HG02973 (cell line): ENCODE data around the gene CNTLN.
"Not testable (repeated sequence)": the region's sequence is repeated elsewhere in the genome, so short reads cannot be mapped to it uniquely, and the experiment has no call there.

Source experiments
- ATAC-seq: cut with Tn5 transposase; IDR thresholded peaks from one replicate; pipeline ENCODE4 v1.9.1; 2021; ENCODE audit warnings: moderate library complexity; ENCODE audit not compliant: unreplicated experiment

The CNTLN gene

GRCh38 chr9:17171309-17172094 is 36.7 kb downstream of the CNTLN start:
- ATAC-seq: no peak

- not testable (repeated sequence) for ATAC-seq
Observed at GRCh38 chr9:17177496-17177895, 42.7 kb downstream of the CNTLN start.

GRCh38 chr9:17185481-17186029 is 50.7 kb downstream of the CNTLN start:
- ATAC-seq: no peak

- ATAC-seq: no peak
Observed at GRCh38 chr9:17191082-17191481, 56.2 kb downstream of the CNTLN start.

GRCh38 chr9:17204611-17205152 is 69.8 kb downstream of the CNTLN start:
- ATAC-seq: no peak

- no peak for ATAC-seq
Observed at GRCh38 chr9:17216011-17216410, 81.2 kb downstream of the CNTLN start.

GRCh38 chr9:17216646-17217045 is 81.8 kb downstream of the CNTLN start:
- ATAC-seq: no peak

- ATAC-seq: no peak
Observed at GRCh38 chr9:17217272-17217671, 82.4 kb downstream of the CNTLN start.

- no peak for ATAC-seq
Observed at GRCh38 chr9:17219261-17219660, 84.4 kb downstream of the CNTLN start.

GRCh38 chr9:17222932-17223331 is 88.1 kb downstream of the CNTLN start:
- ATAC-seq: no peak

GRCh38 chr9:17225407-17225806 is 90.6 kb downstream of the CNTLN start:
- ATAC-seq: no peak

GRCh38 chr9:17229945-17230560 is 95.2 kb downstream of the CNTLN start:
- no peak for ATAC-seq

- no peak for ATAC-seq
Observed at GRCh38 chr9:17230646-17231045, 95.8 kb downstream of the CNTLN start.

- ATAC-seq: no peak
Observed at GRCh38 chr9:17236147-17236546, 101.3 kb downstream of the CNTLN start.

GRCh38 chr9:17246770-17247169 is 111.9 kb downstream of the CNTLN start:
- ATAC-seq: no peak

- no peak for ATAC-seq
Observed at GRCh38 chr9:17251100-17251499, 116.3 kb downstream of the CNTLN start.

GRCh38 chr9:17268531-17269188 is 133.8 kb downstream of the CNTLN start:
- not testable (repeated sequence) for ATAC-seq

- no peak for ATAC-seq
Observed at GRCh38 chr9:17269799-17270198, 135.0 kb downstream of the CNTLN start.

GRCh38 chr9:17272536-17272935 is 137.7 kb downstream of the CNTLN start:
- no peak for ATAC-seq

- no peak for ATAC-seq
Observed at GRCh38 chr9:17280350-17281012, 145.6 kb downstream of the CNTLN start.

- ATAC-seq: not testable (repeated sequence)
Observed at GRCh38 chr9:17290673-17291072, 155.8 kb downstream of the CNTLN start.
